NOMO-1 treated with DMSO at 0.1 percent for 48 hours (cell line): ENCODE measurements around the gene CGNL1.
A peak's percentile ranks its signal among the peaks of the same experiment; 100 is the strongest.

Source experiments
- DNase-seq: peaks from one replicate; lab custom pipeline; 2025; ENCODE audit not compliant: unreplicated experiment; lab: John Stamatoyannopoulos, UW

The CGNL1 gene

GRCh38 chr15:57563416-57563815 is 187.1 kb downstream of the CGNL1 start:
- DNase-seq, result no peak

GRCh38 chr15:57565311-57565710 is 189.0 kb downstream of the CGNL1 start:
- peak; percentile 5 for DNase-seq

GRCh38 chr15:57566834-57567233 is 190.5 kb downstream of the CGNL1 start:
- no peak for DNase-seq

GRCh38 chr15:57567891-57568290 is 191.6 kb downstream of the CGNL1 start:
- DNase-seq, result no peak

- no peak for DNase-seq
These were observed 192.0 kb downstream of the CGNL1 start for GRCh38 chr15:57568299-57568698.

GRCh38 chr15:57570340-57570739 is 194.0 kb downstream of the CGNL1 start:
- no peak for DNase-seq

GRCh38 chr15:57570994-57571393 is 194.7 kb downstream of the CGNL1 start:
- no peak for DNase-seq

GRCh38 chr15:57571725-57572124 is 195.4 kb downstream of the CGNL1 start:
- DNase-seq, result no peak

GRCh38 chr15:57572468-57572867 is 196.2 kb downstream of the CGNL1 start:
- DNase-seq, result no peak

GRCh38 chr15:57573151-57573550 is 196.8 kb downstream of the CGNL1 start:
- DNase-seq, result no peak

GRCh38 chr15:57575363-57575762 is 199.1 kb downstream of the CGNL1 start:
- DNase-seq, result no peak

- no peak for DNase-seq
These were observed 202.1 kb downstream of the CGNL1 start for GRCh38 chr15:57578288-57578900.

- no peak for DNase-seq
These were observed 204.1 kb downstream of the CGNL1 start for GRCh38 chr15:57580428-57580827.

GRCh38 chr15:57580866-57581265 is 204.6 kb downstream of the CGNL1 start:
- DNase-seq, result no peak

- DNase-seq, result no peak
These were observed 205.8 kb downstream of the CGNL1 start for GRCh38 chr15:57582090-57582489.

- no peak for DNase-seq
These were observed 207.0 kb downstream of the CGNL1 start for GRCh38 chr15:57583282-57583681.

- no peak for DNase-seq
These were observed 207.4 kb downstream of the CGNL1 start for GRCh38 chr15:57583720-57584119.

- peak; percentile 35 for DNase-seq
These were observed 210.5 kb downstream of the CGNL1 start for GRCh38 chr15:57586661-57587424.

- no peak for DNase-seq
These were observed 213.0 kb downstream of the CGNL1 start for GRCh38 chr15:57589281-57589680.

GRCh38 chr15:57589754-57590153 is 213.4 kb downstream of the CGNL1 start:
- DNase-seq, result no peak

GRCh38 chr15:57591237-57591821 is 215.0 kb downstream of the CGNL1 start:
- no peak for DNase-seq

GRCh38 chr15:57591822-57592367 is 215.6 kb downstream of the CGNL1 start, which contains the start of gene MYZAP:
Gene MYZAP, plus strand, starts transcription at chr15:57591904. Its CDS starts 131 bp downstream, at chr15:57592035.
- no peak for DNase-seq
